ENCODE measurements around the gene RRP12.
"Not testable (repeated sequence)": the region's sequence is repeated elsewhere in the genome, so short reads cannot be mapped to it uniquely, and the experiment has no call there.

The RRP12 gene

DNA sequence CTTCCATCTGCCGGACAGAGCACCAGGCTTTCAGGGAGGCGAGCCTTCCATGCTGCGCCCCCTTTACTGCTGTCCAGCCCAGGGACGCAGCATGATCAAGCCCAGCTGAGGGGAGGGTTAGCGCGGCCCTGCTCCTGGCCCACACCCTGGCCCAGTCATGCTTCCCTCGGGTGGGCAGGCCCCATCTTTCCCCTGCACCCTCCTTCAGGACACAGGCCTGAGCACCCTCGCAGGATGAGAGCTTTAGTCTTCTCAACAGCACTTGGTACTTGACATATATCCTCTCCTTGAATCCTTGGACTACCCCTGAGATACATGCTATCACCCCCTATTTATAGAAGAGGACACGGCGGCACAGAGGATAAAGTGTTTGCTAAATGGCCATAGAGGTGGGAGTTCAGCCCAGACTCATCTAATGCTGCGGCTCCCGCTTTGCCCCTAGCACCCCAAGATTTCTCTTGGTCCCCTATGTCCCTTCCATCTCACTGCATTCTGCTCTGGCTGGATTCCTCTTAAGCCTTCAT, 34.0 kb downstream of the RRP12 start:
- no peak for DNase-seq

DNA sequence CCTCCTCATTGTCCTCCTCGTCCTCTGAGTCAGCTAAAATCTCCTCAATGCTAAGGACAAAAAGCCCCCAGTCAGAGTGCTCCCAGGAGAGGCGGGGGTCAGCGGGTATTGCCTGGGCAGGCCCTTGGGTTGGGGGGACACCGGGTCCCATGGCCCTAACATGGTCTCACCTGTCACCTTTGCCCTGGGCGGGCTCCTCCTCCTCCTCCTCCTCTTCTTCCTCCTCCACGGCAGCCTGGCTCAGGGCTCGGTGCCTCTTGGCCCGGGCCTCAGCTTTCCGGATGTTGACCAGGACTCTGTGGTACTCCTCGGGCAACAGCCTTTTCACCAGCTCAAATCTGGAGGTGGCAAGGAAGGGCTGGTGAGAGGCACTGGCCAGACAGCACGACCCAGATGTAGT, 34.6 kb downstream of the RRP12 start:
- no peak for DNase-seq

DNA sequence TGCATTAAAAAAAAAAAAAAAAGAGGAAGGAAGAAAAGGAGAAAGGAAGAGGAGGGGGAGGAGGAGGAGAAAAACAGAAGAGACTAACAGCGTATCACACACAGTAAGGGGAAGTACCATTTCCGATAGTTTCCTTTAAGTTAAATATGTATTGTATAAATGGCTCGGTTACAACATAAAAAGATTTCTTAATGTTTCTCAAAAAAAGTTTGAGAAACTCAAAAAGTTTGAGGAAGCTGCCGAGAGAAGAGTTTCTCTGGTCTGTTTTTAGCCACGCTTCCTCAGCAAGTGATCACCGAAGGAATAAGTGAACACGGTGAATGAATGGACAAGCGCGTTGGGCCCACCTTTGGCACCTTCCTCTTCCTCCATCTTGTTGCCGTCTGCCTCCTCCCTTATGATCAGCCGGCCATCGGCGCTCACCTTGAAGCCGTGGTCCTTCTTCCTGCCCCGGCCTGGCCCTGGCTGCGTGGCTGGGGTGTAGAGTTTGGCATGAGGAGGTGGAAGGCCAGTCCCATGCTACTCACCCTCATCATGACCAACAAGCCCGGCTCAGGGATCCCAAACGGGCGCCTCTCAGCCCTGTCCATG, 35.3 kb downstream of the RRP12 start:
- DNase-seq: no peak

DNA sequence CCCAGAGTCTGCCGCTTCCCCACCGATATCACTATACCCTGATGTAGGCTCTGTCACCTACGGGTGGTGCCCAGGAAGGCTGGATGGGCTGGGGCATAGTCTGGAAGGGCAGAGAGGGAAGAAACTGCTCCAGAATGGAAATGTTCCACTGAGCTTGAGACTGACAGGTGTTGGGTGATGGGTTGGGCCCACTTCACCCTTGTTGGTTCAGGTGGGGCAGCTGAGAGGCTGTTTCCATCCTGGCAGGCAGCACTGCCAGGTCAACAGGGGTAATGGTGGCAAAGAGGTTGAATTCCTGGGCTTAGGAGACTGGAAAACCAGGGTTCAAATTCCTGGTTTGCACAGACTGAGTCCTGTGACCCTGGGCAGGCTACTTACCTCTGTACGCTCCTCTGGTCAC, 38.1 kb downstream of the RRP12 start:
- no peak for DNase-seq

DNA sequence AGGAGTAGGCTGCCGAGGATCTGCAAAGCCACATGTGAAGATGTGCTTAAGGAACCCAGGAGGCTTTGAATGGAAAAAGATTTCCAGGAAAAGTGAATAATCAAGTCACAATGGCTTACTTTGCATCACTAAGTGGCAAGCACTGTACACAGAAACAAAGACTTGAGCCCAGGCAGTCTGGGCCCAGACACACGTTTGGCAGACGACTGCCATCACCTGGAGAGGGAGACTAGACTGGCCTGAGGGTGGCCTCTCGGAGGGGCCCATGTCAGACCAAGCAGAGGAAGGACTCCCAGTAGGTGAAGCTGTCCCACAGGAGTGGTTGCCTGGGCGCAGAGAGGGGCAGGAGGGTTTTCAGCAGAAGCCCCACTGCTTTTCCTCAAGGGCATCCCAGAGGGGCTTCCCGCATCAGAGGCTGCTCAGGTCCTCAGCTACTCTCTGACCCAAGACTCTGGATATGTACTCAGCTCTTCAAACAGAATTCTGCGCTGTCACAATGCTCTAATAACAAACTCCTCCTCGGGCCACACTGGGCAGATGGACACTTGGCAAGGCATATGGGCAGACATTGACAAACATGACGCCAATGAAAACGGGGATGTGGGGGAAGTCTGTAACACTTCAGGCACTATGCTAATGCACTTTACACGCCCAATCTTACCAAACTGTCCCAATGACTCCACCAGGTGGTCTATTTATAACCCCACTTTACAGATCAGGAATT, 38.7 kb downstream of the RRP12 start:
- DNase-seq: no peak

DNA sequence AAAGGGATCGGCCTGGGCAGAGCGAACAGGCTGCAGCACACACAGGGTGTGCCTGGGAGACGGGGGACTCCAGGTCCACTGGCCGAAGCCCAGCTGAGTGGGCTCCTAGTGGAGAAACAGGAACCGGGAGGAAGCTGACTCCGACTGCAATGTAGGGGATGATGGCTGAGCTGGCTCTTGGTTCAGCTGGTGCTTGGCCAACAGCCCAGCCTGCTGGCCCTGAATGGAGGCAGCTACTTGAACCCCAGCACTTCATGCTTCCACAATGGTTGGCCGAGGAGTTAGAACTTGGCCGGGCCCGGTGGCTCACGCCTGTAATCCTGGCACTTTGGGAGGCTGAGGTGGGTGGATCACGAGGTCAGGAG, 39.6 kb downstream of the RRP12 start:
- DNase-seq: no peak

DNA sequence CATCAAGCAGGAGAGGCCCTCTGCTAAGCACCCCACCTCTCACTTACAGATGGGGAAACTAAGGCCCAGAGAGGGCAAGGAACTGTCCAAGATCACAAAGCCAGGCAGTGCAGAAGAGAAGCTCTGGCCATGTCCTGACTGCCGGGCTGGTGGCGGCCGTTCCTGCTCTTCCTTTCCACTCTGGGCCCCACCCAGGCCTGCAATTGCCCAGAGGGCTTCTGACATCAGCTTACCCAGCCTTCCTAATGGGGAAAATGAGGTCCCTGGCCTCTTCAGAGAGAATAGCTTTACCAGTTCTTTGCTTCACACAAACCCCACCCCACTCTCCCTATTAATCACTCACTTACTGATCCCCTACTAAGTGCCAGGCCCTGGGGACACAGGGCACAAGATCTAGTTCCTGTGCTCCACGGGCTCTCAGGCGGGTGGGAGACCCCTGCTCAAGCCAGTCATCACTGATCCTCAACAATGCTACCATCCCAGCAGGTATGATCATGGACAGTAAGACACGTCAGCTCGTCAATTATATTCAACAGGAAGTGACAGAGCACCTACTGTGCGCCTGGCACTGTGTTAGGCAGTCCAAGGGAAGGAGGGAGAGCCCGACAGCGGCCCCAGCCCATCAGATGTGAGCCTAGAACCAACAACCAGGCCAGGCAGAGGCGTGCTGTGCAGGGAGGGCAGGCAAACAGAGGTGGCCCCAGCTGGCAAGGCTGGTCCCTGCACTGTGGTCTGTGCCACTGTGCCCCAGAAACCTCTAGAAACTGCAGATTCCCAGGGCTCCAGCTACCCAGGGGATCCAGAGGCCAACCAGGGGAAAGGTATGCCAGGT, 40.2 kb downstream of the RRP12 start:
- DNase-seq: no peak

DNA sequence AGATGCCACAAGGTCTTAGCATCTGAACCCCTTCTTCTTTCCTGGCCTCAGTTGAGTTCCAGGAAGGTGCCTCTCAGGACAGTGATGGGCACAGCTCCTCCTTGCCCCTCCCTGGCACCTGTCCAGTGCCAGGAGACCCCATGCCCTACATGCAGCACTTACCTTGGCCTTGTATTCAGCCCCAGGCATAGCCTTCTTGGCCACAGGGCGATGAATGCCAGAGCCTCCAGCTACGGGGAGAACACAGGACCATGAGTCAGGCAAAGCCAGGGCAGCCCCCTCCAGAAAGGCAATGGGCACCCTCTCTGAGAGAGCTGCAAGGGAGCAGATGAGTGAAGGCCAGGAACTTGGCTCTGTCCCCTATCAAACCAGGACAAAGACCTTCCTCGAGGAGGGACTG, 42.4 kb downstream of the RRP12 start:
- DNase-seq: no peak

DNA sequence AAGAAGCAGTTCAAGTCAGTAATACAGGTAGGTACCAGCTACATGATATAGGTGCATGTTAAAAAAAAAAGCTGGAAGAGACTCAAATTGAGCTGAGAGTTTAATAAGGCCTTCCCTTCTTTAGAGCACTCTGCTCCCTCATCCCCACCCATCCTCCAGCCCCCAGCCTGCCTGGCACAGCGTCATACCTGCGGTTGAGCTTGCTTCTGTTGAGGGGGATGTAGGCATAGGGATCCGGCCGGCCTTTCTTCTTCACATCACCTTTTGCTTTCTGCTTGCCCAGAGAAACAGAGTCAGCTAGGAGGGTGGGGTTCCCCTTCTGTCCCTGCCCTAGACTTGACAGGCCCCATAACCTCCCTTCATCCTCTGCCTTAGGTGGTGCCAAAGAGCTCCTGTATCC, 42.8 kb downstream of the RRP12 start:
- no peak for DNase-seq

DNA sequence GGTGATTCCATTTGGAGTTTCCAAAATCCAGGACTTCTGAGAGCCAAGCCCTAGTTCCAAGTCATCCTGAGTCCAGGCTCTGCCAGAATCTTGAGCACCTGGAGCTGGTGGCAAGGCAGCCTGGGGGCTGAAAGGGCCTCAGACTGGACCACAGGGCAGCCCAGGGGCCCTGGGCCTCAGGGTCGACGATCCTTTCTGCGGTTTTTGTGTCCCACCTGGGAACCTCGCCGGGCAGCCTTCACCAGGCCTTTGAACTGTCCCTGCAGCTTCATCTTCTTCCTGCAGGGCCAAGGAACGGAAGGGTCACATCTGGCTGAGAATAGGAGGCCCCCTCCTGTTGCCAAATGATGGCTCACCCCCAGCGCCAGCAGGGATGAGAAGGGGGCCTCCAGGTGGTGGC, 44.2 kb downstream of the RRP12 start:
- DNase-seq: no peak

DNA sequence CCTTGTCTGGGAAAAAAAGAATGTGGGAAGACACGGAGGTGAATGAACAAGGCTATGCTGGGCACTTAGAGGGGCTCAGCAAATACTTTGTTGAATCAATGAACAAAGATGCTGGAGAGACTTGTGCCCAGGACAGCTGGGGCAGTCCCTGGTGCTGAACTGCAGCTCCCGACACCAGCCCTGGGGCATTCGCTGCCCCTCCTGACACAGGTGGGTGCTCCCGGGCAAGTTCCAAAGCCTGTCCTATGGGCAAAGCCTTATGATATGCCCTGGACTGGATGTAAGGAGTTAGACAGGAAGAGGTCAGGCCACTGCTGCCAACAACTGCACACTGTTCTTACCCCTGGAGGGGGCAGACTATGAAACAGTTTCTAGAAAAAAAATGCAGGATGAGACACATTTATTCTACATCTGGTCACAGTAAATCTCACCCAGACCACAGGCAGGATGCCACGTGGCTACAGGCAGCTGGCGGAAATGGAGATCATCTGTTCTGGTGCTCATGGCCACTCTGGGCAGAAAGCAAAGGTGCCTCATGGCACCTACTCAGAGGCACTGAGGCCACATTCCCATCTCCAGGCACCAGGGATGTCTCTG, 44.7 kb downstream of the RRP12 start:
- DNase-seq: peak; percentile 56

DNA sequence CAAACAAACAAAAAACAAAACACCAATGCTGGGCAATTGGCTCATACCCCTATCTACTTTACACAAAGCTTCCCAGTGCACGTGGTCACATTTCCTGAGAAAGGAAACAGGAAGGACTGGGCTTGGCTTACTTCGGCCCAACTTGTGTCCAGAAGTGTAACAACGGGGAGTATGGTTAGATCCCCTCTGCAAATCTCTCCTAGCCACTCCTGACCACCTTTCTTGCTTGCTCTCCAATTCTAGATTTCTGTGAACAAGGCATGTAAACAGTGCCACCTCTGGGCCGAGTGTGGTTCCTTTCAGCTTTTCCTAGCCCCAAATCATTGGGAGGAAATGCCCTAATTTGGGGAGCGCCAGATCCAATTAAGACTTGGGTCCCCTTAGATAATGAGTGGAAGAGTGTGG, 45.6 kb downstream of the RRP12 start:
- no peak for DNase-seq

DNA sequence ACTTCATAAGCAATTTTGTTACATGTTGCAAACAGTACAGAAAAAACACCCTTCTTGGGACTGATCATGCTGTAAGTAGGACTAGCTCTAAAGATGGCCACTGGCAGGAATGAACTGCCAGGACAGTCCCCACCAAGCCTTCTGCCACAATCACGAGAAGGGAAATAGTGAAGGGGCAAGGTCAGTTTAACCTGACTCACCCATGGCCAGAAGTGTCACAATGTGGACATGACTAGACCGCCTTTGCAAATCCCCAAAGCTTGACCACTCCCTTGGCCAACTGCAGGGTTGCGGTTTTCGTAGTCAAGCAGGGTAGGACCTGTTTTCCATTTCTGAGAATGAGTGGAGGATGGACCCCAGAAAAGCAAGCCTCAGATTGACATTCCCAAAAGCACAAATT, 47.2 kb downstream of the RRP12 start:
- no peak for DNase-seq

DNA sequence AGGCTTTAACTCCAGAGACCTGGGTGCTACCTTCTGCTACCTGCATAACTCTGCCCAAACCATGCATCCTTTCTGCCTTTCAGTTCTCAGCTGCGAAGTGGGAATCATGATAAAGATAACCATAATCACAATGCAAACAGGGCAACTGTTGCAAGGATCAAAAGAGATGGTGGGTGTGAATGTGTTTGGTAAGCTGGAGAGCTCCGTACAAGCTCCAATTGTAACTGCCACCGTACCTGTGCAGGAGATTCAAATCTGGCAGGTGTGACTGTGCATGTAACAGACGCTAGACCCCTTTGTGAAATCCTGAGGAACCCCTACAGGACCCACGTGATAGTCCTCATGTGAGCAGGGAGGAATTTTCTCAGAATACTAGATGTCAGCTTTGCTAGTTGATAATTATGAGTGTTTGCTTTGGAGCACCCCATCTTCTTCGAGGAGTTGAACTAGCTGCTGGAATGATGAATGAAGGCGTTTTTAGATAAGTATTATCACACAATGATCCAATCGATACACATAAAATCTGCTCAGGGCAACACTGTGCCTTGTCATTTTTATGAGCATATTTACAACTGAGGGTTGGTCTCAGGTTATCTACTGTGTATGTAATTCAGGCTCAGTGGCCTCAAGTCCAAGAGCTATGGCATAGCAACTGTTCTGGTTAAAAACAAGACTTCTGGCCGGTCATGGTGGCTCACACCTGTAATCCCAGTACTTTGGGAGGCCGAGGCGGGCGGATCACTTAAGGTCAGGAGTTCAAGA, 51.2 kb downstream of the RRP12 start:
- no peak for DNase-seq

DNA sequence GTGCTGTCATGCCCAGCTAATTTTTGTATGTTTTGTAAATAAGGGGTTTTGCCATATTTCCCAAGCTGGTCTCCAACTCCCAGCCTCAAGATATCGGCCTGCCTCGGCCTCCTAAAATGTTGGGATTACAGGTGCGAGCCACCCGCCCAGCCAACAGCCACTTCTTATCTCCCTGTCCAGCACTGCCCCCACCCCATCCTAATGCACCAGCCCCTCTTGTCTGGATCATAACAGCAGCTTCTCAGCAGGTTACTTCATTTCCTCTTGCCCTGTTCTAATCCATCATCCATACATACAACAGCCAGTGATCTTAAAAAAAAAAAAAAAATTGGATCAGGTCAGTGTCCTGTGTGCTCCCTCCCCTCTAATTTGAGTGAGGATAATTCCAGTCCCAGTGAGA, 53.8 kb downstream of the RRP12 start:
- no peak for DNase-seq

DNA sequence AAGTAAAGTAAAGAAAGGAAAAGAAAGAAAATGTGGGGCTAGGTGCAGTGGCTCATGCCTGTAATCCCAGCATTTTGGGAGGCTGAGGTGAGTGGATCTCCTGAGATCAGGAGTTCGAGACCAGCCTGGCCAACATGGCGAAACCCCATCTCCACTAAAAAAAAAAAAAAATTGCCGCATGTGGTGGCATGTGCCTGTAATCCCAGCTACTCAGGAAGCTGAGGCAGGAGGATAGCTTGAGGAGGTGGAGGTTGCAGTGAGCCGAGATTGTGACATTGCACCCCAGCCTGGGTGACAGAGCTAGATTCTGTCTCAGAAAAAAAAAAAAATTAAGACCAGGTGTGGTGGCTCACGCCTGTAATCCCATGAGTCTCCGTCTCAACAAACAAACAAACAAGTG, 57.5 kb downstream of the RRP12 start:
- not testable (repeated sequence) for DNase-seq

DNA sequence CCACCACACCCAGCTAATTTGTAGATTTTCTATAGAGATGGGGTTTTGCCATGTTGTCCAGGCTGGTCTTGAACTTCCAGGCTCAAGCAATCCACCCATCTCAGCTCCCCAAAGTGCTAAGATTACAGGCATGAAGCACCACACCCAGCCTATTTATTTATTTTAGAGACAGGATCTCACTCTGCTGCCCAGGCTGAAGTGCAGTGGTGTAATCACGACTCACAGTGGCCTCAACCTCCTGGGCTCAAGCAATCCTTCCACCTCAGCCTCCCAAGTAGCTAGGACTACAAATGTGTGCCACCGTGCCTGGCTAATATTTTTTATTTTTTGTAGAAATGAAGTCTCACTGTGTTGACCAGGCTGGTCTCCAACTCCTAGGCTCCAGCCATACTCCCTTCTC, 59.7 kb downstream of the RRP12 start:
- DNase-seq: no peak

DNA sequence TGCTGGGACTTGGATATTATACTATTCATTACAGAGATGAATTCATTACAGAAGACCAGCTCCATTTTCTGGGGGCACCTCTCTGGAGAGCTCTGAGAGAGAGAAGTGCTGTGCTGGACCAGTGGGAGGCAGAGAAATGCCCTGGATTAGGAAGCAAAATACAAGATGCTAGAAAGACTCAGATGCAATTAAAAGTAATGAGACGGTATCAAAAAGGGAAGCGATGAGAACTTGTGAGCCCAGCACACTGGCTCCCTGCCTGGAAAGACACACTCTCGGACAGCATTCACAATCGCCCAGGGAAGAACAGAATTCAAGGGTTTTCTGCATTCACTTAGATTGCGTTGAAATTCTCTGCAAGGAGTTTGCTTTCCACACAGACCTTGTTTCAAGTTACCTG, 63.1 kb downstream of the RRP12 start:
- no peak for DNase-seq

DNA sequence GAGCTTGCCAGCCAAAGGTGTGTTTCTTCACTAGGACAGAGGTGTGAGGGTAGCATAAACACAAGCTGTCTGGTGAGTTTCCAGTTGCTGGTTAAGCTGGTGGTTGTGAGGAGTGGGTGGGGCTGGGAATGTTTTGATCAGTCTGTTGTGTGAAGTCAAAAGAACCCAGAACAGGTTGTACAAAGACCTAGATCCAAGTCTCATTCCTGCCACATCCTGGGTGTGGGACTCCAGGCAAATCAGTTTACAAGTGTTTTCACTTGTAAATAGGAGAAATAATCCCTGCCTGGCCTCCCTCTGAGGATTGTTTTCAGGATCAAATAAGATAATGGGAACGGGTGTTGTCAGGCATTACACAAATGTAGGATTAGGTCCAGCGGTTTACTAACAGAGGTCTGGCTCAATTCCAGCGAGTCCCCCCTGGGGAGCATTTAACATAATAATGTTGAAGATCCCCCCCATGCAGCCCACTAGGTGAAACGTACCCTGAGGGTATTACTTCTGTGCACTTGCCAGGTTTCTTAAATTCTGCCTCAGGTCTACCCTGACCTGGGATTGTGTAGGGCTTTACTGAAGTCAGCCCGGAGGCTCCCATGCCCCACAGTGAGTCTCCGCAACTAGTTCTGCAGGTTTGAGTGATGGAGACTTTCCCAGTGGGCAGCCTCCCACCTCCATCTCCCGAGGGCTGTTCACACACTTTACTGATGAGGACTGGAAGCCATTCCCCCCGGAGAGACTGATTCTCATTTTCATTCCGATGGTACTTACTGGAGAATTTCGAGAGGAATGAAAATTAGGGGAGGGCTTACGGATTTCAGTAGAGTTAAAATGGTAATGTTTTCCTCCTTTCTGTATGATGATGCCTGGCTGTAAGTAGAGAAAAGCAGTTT, 64.0 kb downstream of the RRP12 start:
- DNase-seq: no peak

DNA sequence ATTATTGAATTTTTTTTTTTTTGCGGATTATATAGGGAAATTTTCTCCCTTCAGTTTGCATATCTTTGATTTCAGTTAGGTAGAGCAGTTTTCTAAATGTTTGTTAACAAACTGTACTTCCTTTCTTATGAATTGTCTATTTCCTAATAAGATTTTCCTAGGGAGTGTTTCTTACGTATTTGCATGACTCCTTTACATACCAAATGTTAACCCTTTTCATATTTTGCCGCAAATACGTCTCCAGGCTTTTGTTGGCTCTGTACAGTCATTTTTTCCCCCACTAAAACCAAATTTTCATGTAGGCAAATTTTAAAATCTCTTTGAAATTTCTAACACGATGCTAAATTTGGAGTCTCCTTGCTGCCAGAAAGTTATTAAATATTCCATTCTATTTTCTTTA, 64.7 kb downstream of the RRP12 start:
- DNase-seq: no peak

DNA sequence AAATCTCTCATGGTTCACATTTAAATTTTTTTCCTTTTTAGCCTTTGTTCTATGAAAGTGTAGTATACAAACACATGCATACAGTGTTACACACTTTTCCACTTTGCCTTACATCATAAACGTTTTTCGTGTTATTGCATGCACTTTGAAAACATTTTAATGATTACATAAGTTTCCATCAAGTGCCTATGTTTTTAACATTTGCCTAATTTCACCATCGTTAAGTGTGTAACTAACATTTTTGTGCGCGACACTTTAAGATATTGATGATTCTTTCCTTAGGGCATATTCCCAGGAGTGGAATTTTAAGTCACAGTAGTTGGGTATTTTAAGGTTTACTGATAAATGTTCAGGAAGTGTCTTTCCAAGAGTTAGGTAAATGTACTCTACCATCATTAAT, 65.1 kb downstream of the RRP12 start:
- no peak for DNase-seq

Data from fibroblast of skin of abdomen (primary cell).